ENCODE measurements around the gene CTNNA2.

CTNNA2 gene

GRCh38 chr2:79714283-79714682, 201.4 kb downstream of the CTNNA2 start:
- no peak for DNase-seq

- DNase-seq = no peak
Measured at GRCh38 chr2:79715338-79715737, 202.5 kb downstream of the CTNNA2 start.

GRCh38 chr2:79716266-79716665, 203.4 kb downstream of the CTNNA2 start:
- no peak for DNase-seq

GRCh38 chr2:79717364-79718007, 204.6 kb downstream of the CTNNA2 start:
- no peak for DNase-seq

GRCh38 chr2:79721061-79721460, 208.2 kb downstream of the CTNNA2 start:
- DNase-seq = no peak

GRCh38 chr2:79721966-79722365, 209.1 kb downstream of the CTNNA2 start:
- DNase-seq = no peak

- no peak for DNase-seq
Measured at GRCh38 chr2:79723830-79724229, 211.0 kb downstream of the CTNNA2 start.

GRCh38 chr2:79729532-79729931, 216.7 kb downstream of the CTNNA2 start:
- no peak for DNase-seq

GRCh38 chr2:79734518-79734917, 221.7 kb downstream of the CTNNA2 start:
- no peak for DNase-seq

GRCh38 chr2:79740879-79741443, 228.1 kb downstream of the CTNNA2 start:
- no peak for DNase-seq

- no peak for DNase-seq
Measured at GRCh38 chr2:79750321-79750720, 237.5 kb downstream of the CTNNA2 start.

- no peak for DNase-seq
Measured at GRCh38 chr2:79757526-79757925, 244.7 kb downstream of the CTNNA2 start.

- no peak for DNase-seq
Measured at GRCh38 chr2:79758042-79758441, 245.2 kb downstream of the CTNNA2 start.

GRCh38 chr2:79758749-79759282, 246.0 kb downstream of the CTNNA2 start:
- DNase-seq = no peak

- DNase-seq = no peak
Measured at GRCh38 chr2:79770926-79771325, 258.1 kb downstream of the CTNNA2 start.

GRCh38 chr2:79771493-79771892, 258.6 kb downstream of the CTNNA2 start:
- DNase-seq = no peak

- DNase-seq = no peak
Measured at GRCh38 chr2:79774016-79774415, 261.2 kb downstream of the CTNNA2 start.

GRCh38 chr2:79776461-79776860, 263.6 kb downstream of the CTNNA2 start:
- no peak for DNase-seq

GRCh38 chr2:79780781-79781180, 267.9 kb downstream of the CTNNA2 start:
- DNase-seq = no peak

GRCh38 chr2:79782576-79783452, 270.0 kb downstream of the CTNNA2 start:
- DNase-seq = no peak

GRCh38 chr2:79788952-79789651, 276.3 kb downstream of the CTNNA2 start:
- no peak for DNase-seq

GRCh38 chr2:79789811-79790210, 277.0 kb downstream of the CTNNA2 start:
- no peak for DNase-seq

GRCh38 chr2:79792090-79792489, 279.2 kb downstream of the CTNNA2 start:
- DNase-seq = no peak

Measured in stimulated activated CD8-positive, alpha-beta memory T cell treated with anti-CD3 and anti-CD28 coated beads, Interleukin-4, amount 100 ng/mL, for 48 hours (primary cell).